ENCODE results near the gene KAT6B.

DNA sequence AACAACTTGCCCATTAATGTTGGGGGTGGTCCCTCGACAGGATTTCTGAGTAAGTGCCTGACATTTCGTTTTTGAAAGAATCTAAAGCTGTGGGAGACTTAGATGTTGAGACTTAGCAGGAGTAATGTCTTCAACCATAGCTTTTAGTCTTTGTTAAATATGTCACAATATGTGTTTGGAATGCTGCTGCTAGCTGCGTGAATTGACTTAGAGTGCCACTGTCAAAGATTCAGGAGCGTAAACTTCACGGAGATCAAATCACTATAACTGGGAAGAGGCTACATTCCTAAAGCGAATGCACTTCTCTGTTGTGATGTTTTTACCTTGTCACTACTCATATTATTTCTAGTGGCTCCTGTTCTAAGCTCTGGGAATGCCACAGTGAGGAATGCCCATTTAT, 193.8 kb downstream of the KAT6B start:
- TF ChIP-seq, protein P1, sequence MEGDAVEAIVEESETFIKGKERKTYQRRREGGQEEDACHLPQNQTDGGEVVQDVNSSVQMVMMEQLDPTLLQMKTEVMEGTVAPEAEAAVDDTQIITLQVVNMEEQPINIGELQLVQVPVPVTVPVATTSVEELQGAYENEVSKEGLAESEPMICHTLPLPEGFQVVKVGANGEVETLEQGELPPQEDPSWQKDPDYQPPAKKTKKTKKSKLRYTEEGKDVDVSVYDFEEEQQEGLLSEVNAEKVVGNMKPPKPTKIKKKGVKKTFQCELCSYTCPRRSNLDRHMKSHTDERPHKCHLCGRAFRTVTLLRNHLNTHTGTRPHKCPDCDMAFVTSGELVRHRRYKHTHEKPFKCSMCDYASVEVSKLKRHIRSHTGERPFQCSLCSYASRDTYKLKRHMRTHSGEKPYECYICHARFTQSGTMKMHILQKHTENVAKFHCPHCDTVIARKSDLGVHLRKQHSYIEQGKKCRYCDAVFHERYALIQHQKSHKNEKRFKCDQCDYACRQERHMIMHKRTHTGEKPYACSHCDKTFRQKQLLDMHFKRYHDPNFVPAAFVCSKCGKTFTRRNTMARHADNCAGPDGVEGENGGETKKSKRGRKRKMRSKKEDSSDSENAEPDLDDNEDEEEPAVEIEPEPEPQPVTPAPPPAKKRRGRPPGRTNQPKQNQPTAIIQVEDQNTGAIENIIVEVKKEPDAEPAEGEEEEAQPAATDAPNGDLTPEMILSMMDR (IDR thresholded peaks at IDR 0.05 in 4 of 5, conservative IDR thresholded peaks at IDR 0.05 in 1 of 5) = no peak
- TF ChIP-seq POLR2A (IDR thresholded peaks at IDR 0.05) = no peak
